Stimulated activated naive CD8-positive, alpha-beta T cell treated with anti-CD3 and anti-CD28 coated beads, Interleukin-15, amount 100 ng/mL, for 72 hours (primary cell): ENCODE measurements around the gene RENBP.

Source experiments
- ATAC-seq: fragments of 150-1000 bp; cut with Tn5 transposase; 2 replicates; pipeline ENCODE4 v1.10.0; 2021; ENCODE audit warnings: mild to moderate bottlenecking, moderate library complexity
- DNase-seq, 2 donors: peaks; one replicate each; pipeline ENCODE4 v3.0.0; 2021 to 2022
- H3K27ac Mint-ChIP-seq, 2 donors: one replicate each; pipeline ENCODE4 v1.8.0; 2022; ENCODE audit warnings: mild to moderate bottlenecking in 2 of 2, mixed read lengths in 2 of 2, moderate library complexity in 2 of 2
- H3K27me3 Mint-ChIP-seq: one replicate; pipeline ENCODE4 v1.8.0; 2022; ENCODE audit warnings: mixed read lengths
- H3K4me1 Mint-ChIP-seq: one replicate; pipeline ENCODE4 v1.8.0; 2022; ENCODE audit warnings: mild to moderate bottlenecking, mixed read lengths
- H3K4me3 Mint-ChIP-seq, 2 donors: one replicate each; pipeline ENCODE4 v1.8.0; 2022; ENCODE audit warnings: mild to moderate bottlenecking in 2 of 2, mixed read lengths in 2 of 2, moderate library complexity in 1 of 2
- H3K9me3 Mint-ChIP-seq, 2 donors: one replicate each; pipeline ENCODE4 v1.8.0; 2022; ENCODE audit warnings: mixed read lengths in 2 of 2

Gene RENBP

GRCh38 chrX:153964105-153964504 is 19.7 kb upstream of the RENBP start:
- Mint-ChIP-seq H3K4me1 (peaks cover 38% of the 10 kb centered on the region), H3K4me3 (no peak overlapping the region), H3K27ac (peak overlapping the region in 1 of 2 donors; percentile 54), H3K27me3 (no peaks in the 10 kb centered on the region), H3K9me3 (no peaks in the 10 kb centered on the region)
- no peak for DNase-seq
- no peak for ATAC-seq

GRCh38 chrX:153963546-153963945 is 19.1 kb upstream of the RENBP start:
- no peak overlapping the region for H3K4me3 Mint-ChIP-seq
- peaks cover 38% of the 10 kb centered on the region for H3K4me1 Mint-ChIP-seq
- H3K27ac Mint-ChIP-seq: no peak overlapping the region
- no peak for ATAC-seq
- no peaks in the 10 kb centered on the region for H3K9me3 Mint-ChIP-seq
- H3K27me3 Mint-ChIP-seq: no peaks in the 10 kb centered on the region
- DNase-seq: no peak

- DNase-seq: no peak
- H3K9me3 Mint-ChIP-seq: no peaks in the 10 kb centered on the region
These were observed 16.8 kb upstream of the RENBP start for GRCh38 chrX:153961292-153961691.

GRCh38 chrX:153960786-153961185 is 16.3 kb upstream of the RENBP start:
- H3K4me3 Mint-ChIP-seq: no peak overlapping the region
- no peak for DNase-seq
- peaks cover 18% of the 10 kb centered on the region for H3K4me1 Mint-ChIP-seq
- H3K27me3 Mint-ChIP-seq: no peaks in the 10 kb centered on the region
- H3K27ac Mint-ChIP-seq: no peak overlapping the region
- no peaks in the 10 kb centered on the region for H3K9me3 Mint-ChIP-seq
- no peak for ATAC-seq

More at GRCh38 chrX:153961292-153961691, 16.8 kb upstream of the RENBP start:
- no peak for ATAC-seq
- no peaks in the 10 kb centered on the region for H3K27me3 Mint-ChIP-seq
- no peak overlapping the region for H3K27ac Mint-ChIP-seq
- peaks cover 18% of the 10 kb centered on the region for H3K4me1 Mint-ChIP-seq
- no peak overlapping the region for H3K4me3 Mint-ChIP-seq

GRCh38 chrX:153960077-153960476 is 15.6 kb upstream of the RENBP start:
- peak overlapping the region in 1 of 2 donors; percentile 93 for H3K27ac Mint-ChIP-seq
- H3K9me3 Mint-ChIP-seq: no peaks in the 10 kb centered on the region
- H3K4me3 Mint-ChIP-seq: no peak overlapping the region
- no peak for ATAC-seq
- peaks cover 18% of the 10 kb centered on the region for H3K4me1 Mint-ChIP-seq
- DNase-seq: no peak
- H3K27me3 Mint-ChIP-seq: no peaks in the 10 kb centered on the region

- no peak overlapping the region for H3K4me3 Mint-ChIP-seq
- no peaks in the 10 kb centered on the region for H3K27me3 Mint-ChIP-seq
- H3K9me3 Mint-ChIP-seq: no peaks in the 10 kb centered on the region
- no peak for DNase-seq
- H3K4me1 Mint-ChIP-seq: peaks cover 16% of the 10 kb centered on the region
- no peak for ATAC-seq
- H3K27ac Mint-ChIP-seq: no peak overlapping the region
These were observed 15.2 kb upstream of the RENBP start for GRCh38 chrX:153959649-153960048.

GRCh38 chrX:153958605-153959004 is 14.2 kb upstream of the RENBP start:
- no peak for DNase-seq
- Mint-ChIP-seq H3K4me1 (peaks cover 22% of the 10 kb centered on the region), H3K4me3 (no peak overlapping the region), H3K27me3 (no peaks in the 10 kb centered on the region), H3K9me3 (no peaks in the 10 kb centered on the region), H3K27ac (no peak overlapping the region)
- no peak for ATAC-seq

- H3K9me3 Mint-ChIP-seq: no peaks in the 10 kb centered on the region
- no peak for DNase-seq
- ATAC-seq: no peak
- H3K27me3 Mint-ChIP-seq: no peaks in the 10 kb centered on the region
- H3K27ac Mint-ChIP-seq: peak overlapping the region in 1 of 2 donors; percentile 44
- H3K4me1 Mint-ChIP-seq: peaks cover 32% of the 10 kb centered on the region
- no peak overlapping the region for H3K4me3 Mint-ChIP-seq
These were observed 12.8 kb upstream of the RENBP start for GRCh38 chrX:153957224-153957623.

GRCh38 chrX:153956044-153956907 is 11.8 kb upstream of the RENBP start:
- no peak overlapping the region for H3K4me3 Mint-ChIP-seq
- H3K27ac Mint-ChIP-seq: peak overlapping the region in 1 of 2 donors; percentile 60

GRCh38 chrX:153955228-153955732 is 10.8 kb upstream of the RENBP start:
- peak overlapping the region in 1 of 2 donors; percentile 93 for H3K27ac Mint-ChIP-seq

More at GRCh38 chrX:153956044-153956907, 11.8 kb upstream of the RENBP start:
- Mint-ChIP-seq H3K9me3 (no peaks in the 10 kb centered on the region), H3K27me3 (no peaks in the 10 kb centered on the region), H3K4me1 (peaks cover 37% of the 10 kb centered on the region)
- no peak for ATAC-seq
- DNase-seq: no peak

GRCh38 chrX:153954558-153955227 is 10.2 kb upstream of the RENBP start:
- H3K27ac Mint-ChIP-seq: no peak overlapping the region
- ATAC-seq: no peak
- H3K9me3 Mint-ChIP-seq: no peaks in the 10 kb centered on the region

More at GRCh38 chrX:153955228-153955732, 10.8 kb upstream of the RENBP start:
- Mint-ChIP-seq H3K9me3 (no peaks in the 10 kb centered on the region), H3K27me3 (no peaks in the 10 kb centered on the region), H3K4me1 (peaks cover 47% of the 10 kb centered on the region), H3K4me3 (no peak overlapping the region)
- no peak for ATAC-seq
- DNase-seq: no peak

GRCh38 chrX:153953892-153954557 is 9.6 kb upstream of the RENBP start:
- Mint-ChIP-seq H3K4me1 (peaks cover 59% of the 10 kb centered on the region), H3K9me3 (no peaks in the 10 kb centered on the region), H3K27me3 (no peaks in the 10 kb centered on the region), H3K27ac (peak overlapping the region in 1 of 2 donors; percentile 42), H3K4me3 (no peak overlapping the region)
- ATAC-seq (no peak), DNase-seq (no peak)

More at GRCh38 chrX:153954558-153955227, 10.2 kb upstream of the RENBP start:
- DNase-seq: no peak
- H3K4me1 Mint-ChIP-seq: peaks cover 53% of the 10 kb centered on the region
- no peak overlapping the region for H3K4me3 Mint-ChIP-seq
- no peaks in the 10 kb centered on the region for H3K27me3 Mint-ChIP-seq

- Mint-ChIP-seq H3K4me1 (peaks cover 65% of the 10 kb centered on the region), H3K9me3 (no peaks in the 10 kb centered on the region), H3K27ac (peak overlapping the region; percentile 20 to 78), H3K4me3 (peak overlapping the region in 1 of 2 donors; percentile 45), H3K27me3 (no peaks in the 10 kb centered on the region)
- peak; percentile 77 to 79 for DNase-seq
- peak; percentile 81 for ATAC-seq
These were observed 8.9 kb upstream of the RENBP start for GRCh38 chrX:153953342-153953830.

- Mint-ChIP-seq H3K4me3 (peak overlapping the region in 1 of 2 donors; percentile 8), H3K27ac (no peak overlapping the region), H3K9me3 (no peaks in the 10 kb centered on the region), H3K4me1 (peaks cover 74% of the 10 kb centered on the region), H3K27me3 (no peaks in the 10 kb centered on the region)
- no peak for ATAC-seq
- DNase-seq: no peak
These were observed 8.1 kb upstream of the RENBP start for GRCh38 chrX:153952373-153953026.
